GM12874 (cell line): ENCODE data around the gene MYH4.

Experiments used
- CTCF ChIP-seq: IDR thresholded peaks from 2 replicates; pipeline ENCODE4 v1.5.1; 2011; ENCODE audit warnings: low read depth, mild to moderate bottlenecking, control low read depth, low read length, moderate library complexity; ENCODE audit not compliant: insufficient read depth

Gene MYH4

GRCh38 chr17:10469459-10469858 is at the start of gene MYH4:
MYH4 (minus strand) TSS chr17:10469559; CDS start chr17:10466745, 2,814 bp downstream.
- TF ChIP-seq CTCF = no peak

GRCh38 chr17:10518271-10519037 is 49.1 kb upstream of the MYH4 start, which contains the start of gene MYH1:
MYH1 (minus strand) TSS chr17:10518542; CDS start chr17:10516642, 1,900 bp downstream.
- no peak for TF ChIP-seq CTCF

DNA sequence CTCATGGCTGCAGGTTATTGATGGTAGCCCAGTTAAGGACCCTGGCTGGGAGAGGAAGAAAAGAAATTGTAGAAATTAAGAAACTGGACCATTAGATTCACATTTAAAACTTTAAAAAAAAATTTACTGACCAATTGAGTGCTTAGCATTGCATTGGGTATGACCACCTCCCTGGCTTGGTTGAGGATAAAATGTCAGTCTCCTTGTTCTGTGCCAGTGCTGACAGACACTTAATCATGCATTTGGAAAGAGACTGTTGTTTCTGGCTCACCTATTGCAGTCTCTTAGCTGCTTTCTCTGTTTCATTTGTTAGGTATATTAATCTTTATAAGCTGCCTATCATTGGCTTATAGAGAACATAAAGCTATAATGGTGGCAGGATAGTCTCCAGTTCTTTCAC is 47.3 kb upstream of the MYH4 start:
- no peak for TF ChIP-seq CTCF

- TF ChIP-seq CTCF = no peak
These were observed 46.7 kb upstream of the MYH4 start for GRCh38 chr17:10516065-10516464.

GRCh38 chr17:10513299-10514067 is 44.1 kb upstream of the MYH4 start:
- no peak for TF ChIP-seq CTCF

DNA sequence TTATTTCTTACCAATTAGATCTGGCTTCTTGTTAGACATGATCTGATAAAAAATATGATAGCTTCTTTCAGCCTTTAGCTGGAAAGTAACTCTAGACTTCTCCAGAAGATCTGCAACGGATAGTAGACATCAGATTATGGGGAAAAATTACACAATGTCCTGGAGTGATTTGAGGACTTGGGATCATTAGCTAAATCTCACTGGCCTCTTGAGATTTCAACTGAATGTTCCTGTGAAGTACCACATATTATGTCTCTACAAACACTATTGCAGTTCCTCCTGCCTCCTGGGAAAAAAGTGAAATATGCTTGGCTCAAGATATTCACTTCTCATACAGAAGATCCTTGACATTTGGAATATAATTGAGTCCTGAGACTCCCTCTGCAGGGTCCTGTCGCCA is 43.5 kb upstream of the MYH4 start:
- TF ChIP-seq CTCF = no peak

GRCh38 chr17:10499950-10500349 is 30.6 kb upstream of the MYH4 start:
- TF ChIP-seq CTCF = no peak
